HG03469 (cell line): ENCODE data around the gene PTF1A.

Experiments
- ATAC-seq: cut with Tn5 transposase; IDR thresholded peaks from one replicate; pipeline ENCODE4 v1.9.1; 2021; ENCODE audit warnings: mild to moderate bottlenecking, moderate library complexity, moderate number of reproducible peaks; ENCODE audit not compliant: unreplicated experiment

PTF1A gene

DNA sequence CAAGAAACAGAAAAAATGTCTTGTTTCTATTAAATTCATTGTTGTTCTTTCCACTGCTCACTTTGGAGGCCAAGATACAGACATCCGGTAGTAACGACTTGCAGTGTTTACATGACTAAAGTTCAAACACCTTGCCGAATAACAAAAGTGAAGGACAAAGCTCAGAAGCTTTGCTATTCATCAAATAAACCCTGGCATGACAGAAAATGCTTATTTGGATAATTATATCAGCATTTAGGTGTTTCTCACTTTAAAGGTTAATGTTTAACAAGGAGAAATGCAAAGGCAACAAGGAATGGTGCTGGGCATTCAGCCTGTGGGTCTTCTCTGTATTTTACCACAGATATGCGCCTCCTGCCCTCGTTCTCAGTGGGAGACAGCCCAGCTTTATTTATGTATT, 5.4 kb upstream of the PTF1A start:
- no peak for ATAC-seq

DNA sequence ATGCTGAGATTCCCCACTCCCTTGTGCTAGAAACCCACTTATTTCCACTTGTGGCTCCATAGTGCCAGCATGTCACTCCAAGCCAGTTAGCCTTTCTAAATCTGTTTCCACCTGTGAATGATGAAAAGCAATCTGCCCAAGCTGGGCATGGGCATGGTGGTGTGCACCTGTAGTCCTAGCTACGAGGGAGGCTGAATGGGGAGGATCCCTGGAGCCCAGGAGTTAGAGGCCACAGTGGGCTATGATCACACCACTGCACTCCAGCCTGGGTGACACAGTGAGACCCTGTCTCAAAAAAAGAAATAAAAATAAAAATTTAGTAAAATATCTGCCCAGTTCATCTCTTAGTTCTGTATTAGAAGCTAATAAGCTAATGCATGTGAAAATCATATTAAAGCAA, 5.0 kb upstream of the PTF1A start:
- no peak for ATAC-seq

DNA sequence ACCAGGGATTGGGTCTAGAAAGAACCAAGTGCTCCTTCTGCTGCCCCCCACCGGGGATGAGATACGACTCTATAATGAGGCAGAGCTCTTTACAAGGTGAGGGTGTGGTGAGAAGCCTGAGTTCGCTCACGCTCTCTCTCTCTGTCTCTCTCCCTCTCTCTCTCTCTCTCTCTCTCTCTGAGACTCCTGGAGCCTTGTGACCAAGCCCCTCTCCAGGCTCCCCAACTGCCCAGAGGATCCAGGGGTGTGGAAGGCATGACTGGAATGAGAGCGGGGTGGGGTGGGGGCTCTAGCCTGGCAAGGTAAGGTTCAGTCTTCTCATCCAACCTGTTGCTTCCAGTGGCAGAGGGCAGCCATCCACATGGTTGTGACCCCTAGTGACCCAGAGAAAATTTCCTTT, 3.1 kb upstream of the PTF1A start:
- no peak for ATAC-seq

DNA sequence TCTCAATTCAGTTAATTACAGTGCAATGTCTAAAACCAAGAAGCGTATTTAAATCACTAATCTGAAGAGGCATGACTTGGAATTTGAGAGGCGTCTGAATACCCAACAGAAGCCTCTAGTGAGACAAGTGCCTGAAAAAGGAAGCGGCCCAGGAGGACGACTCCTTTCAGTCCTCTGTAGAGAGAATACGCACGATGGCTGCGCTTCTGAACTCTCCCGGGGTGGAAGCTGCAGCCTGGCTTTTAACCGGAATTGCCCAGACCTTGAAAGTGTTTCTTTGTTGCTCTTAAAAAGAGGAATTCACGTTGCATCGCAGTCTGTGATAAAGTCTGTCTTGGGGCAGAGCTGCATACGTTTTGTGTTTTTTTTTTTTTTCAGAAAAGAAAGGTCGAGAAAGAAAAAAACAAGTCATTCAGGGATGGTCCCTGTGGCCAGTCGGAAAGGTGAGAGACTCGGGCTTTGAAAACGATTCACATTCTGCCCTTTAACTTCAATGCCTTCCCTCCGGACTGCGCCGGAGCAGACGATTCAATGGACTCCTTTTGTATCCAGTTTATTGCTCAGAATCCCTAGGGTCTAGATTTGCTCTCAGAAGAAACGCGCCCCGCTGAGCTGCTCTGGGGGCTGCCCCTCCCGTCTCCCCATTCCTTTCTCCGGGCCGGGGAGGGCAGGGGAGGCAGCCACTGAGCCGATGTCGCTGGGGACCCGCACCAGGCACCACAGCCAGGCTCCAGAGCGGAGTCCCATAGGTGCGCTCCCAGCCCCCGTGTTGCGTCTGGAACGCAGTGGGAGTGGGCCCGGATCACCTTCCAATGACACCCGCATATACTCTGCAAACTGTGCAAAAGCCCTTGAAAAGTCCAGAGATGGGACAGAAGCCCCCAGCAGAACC, 994 bp upstream of the PTF1A start:
- no peak for ATAC-seq

DNA sequence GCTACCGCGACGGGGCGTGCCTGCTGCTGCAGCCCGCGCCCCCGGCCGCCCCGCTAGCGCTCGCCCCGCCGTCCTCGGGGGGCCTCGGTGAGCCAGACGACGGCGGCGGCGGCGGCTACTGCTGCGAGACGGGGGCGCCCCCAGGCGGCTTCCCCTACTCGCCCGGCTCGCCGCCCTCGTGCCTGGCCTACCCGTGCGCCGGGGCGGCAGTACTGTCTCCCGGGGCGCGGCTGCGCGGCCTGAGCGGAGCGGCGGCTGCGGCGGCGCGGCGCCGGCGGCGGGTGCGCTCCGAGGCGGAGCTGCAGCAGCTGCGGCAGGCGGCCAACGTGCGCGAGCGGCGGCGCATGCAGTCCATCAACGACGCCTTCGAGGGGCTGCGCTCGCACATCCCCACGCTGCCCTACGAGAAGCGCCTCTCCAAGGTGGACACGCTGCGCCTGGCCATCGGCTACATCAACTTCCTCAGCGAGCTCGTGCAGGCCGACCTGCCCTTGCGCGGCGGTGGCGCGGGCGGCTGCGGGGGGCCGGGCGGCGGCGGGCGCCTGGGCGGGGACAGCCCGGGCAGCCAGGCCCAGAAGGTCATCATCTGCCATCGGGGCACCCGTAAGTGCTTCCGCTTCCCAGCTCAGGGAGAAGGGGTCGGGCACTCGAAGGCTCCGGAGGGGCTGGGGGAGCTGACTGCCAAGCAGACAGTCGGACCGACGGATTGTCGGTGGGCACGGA, 761 bp downstream of the PTF1A start:
- no peak for ATAC-seq

DNA sequence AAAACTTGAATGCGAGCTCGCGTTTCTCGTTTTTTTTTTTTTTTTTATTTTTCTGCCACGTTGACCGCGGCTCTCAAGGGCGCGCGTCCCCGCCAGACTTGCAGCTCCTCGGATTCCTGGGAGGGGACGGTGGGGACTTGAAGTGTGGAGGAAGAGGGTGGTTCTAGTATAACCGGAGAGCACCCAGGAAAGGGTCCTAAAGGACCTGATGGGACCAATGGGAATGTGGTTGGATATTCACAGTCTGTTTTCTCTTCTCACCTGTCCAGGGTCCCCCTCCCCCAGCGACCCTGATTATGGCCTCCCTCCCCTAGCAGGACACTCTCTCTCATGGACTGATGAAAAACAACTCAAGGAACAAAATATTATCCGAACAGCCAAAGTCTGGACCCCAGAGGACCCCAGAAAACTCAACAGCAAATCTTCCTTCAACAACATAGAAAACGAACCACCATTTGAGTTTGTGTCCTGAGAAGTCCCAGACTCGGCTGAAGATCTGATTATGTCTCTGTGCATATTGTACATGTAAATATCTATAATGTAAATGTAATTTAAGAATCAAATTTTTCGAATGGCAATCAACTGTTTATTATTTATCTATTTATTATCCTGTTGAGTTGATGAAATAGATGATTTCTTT, 1.4 kb downstream of the PTF1A start:
- no peak for ATAC-seq

GRCh38 chr10:23194471-23194965, 2.4 kb downstream of the PTF1A start:
- ATAC-seq = no peak

GRCh38 chr10:23194966-23195845, 3.1 kb downstream of the PTF1A start:
- no peak for ATAC-seq

DNA sequence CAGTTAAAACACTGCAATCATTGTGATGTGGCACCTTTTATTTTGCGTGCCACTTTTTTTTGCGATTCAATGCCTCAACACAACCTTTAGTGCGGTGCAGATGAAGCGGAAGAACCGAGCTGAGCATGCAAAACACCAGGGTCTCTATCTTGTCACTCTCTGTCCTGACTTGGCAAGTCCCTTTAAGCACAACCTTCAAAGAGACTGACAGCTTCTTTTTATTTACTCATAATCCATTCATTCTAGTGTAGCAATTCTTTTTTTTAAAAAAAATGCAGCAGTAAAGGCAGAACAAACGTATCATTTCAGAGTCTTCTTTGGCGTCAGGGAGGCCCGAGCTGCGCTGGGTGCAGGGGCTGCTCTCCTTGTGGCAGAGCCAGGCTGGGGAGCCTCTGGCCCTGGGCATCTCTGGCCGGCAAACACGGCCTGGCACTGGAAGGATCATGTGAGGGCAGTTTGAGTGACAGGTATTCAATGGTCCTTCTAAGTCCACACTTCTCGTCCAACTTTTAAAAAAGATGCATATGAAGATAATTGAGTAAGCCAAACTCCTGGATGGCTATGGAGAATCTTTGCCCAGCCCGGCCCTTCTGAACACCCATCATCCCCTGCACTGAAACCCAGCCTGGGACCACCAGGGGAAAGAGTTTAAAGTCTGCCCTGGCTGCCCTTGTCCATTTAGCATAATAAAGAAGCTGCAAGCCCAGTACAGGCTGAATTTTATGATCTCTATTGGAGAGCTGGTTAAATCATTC, 3.9 kb downstream of the PTF1A start:
- ATAC-seq = no peak

GRCh38 chr10:23196915-23197314, 4.8 kb downstream of the PTF1A start:
- ATAC-seq = no peak

- no peak for ATAC-seq
Observed at GRCh38 chr10:23197416-23197861, 5.3 kb downstream of the PTF1A start.

GRCh38 chr10:23198610-23198939, 6.5 kb downstream of the PTF1A start:
- no peak for ATAC-seq

DNA sequence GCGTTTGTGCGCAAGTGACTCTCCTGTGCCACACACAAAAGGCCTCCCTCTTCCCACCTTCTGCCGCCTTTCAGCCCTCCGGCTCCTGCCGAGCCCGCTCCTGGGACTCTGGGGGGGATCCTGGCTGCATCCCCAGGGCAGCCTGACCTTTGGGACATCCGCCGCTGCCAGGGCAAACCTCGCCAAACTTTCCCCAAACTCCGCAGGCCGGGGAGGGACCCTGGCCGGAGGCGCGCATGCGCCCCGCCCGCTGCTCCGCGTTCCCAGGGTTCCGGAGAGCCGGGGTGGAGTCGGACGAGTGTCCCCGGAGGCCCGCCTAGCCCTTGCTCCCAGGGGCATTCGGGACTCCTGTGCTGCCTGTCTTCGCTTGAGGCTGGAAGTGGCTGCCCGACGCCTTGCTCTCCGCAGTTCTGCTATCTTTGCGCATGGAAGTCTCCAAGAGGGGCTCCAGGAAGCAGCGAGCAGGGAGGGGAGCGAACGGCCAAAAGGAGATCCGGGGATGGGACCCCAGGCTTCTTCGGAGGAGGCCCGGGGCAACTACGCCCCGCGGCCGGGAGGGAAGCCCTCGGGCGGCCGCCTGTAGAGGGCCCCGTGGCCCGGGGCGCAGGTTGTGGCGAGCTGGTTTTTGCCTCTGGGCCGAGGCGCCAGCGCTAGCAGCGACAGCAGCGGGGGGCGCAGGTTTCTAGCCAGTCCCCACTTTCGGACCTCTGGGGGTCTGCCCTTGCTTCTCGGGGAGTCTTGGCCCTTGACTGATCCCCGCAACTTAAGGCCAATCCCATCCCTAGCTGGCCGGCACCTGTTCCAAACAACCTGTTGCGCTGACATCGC, 7.0 kb downstream of the PTF1A start:
- no peak for ATAC-seq

- ATAC-seq = no peak
Observed at GRCh38 chr10:23199768-23200511, 7.8 kb downstream of the PTF1A start.

- no peak for ATAC-seq
Observed at GRCh38 chr10:23200586-23200985, 8.5 kb downstream of the PTF1A start.

- no peak for ATAC-seq
Observed at GRCh38 chr10:23200997-23201652, 9.0 kb downstream of the PTF1A start.

- no peak for ATAC-seq
Observed at GRCh38 chr10:23201837-23202236, 9.7 kb downstream of the PTF1A start.

DNA sequence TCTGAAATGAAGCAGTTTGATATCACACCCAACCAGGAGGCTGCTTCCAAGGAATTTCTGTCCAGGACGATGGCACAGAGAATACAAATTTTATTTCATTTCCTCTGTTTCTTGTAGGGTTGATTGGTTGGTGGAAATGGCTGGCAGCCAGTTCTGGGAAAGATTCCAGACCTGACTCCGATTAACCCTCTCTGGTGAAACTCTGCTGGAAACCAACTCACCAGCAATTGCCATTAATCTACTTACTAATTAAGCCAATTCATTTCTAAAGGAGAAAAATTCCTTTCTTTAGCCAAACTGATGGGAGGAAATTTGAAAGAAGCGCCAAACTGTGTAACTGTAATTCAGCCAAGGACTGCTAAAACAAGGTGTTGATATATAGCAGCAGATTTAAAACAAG, 10.7 kb downstream of the PTF1A start:
- ATAC-seq = no peak
